HG02852 (cell line): Measurements from ENCODE around the gene CRELD1.

ENCODE experiments used
- ATAC-seq: cut with Tn5 transposase; IDR thresholded peaks from one replicate; pipeline ENCODE4 v1.9.1; 2021; ENCODE audit warnings: mild to moderate bottlenecking, moderate library complexity; ENCODE audit not compliant: unreplicated experiment

The CRELD1 gene

DNA sequence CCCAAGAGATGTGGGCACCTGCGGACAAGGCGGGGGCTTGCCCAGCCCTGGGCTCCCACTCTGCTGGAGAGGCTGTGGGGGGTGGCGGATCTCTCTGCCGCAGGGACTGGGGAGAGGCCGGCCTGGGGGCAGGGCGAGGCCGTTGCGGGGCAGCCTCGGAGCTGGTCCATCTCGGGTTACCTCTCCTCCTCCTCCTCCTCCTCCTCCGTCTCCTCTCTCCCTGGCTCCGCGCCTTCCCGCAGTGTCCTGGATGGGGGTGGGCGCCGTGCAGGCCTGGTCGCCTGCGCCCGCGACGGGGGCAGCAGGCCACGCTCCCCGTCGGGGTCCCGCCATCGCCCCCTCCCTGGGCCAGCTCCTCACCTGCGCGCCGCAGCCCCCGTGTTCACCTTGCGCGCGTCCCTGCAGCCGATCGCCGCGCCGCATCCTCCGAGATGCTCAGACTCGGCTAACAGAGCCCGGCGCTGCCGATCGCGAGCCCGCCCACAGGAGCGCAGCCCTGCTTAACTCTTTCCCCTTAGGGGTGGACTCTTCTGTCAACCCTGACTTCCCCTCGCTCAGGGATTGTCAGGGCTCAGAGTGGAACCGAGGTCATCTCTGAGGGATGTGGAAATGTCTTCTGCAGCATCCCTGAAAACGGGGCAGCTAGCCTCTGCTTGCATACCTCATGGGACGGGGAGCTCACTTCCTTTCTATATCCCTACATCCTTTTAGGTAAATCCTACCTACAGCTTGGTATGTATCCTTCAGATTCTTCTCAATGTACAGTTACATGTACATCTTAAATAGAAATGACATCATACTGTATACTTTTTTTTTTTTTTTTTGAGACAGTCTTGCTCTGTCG lies 18.6 kb downstream of the CRELD1 start, which contains the start of gene PRRT3:
Gene PRRT3 (minus strand): TSS at position 447 of the 844 bp plus-strand sequence. CDS start 2,293 bp downstream, outside the sequence.
- ATAC-seq, result peak; percentile 76

DNA sequence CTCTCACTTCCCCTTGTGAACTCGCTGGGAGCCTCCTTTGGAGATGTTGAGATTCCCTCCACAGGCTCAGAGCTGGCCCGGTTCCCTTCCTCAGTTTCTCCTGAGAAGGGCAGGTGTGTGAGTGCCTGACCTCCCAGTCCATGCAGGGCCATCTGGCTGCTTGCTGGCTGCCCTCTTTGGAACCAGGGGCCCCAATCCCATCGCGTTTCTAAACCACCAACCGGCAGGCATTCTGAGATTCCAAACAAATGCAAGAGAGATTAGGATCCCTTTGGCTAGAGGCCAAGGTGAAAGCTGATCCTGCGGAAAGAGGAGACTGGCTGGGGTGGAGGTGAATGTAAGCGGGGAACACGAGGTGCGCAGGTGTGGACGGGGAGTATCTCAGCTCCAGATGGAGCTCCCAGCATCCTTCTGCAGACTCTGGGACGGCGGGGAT lies 21.5 kb downstream of the CRELD1 start:
- no peak for ATAC-seq

DNA sequence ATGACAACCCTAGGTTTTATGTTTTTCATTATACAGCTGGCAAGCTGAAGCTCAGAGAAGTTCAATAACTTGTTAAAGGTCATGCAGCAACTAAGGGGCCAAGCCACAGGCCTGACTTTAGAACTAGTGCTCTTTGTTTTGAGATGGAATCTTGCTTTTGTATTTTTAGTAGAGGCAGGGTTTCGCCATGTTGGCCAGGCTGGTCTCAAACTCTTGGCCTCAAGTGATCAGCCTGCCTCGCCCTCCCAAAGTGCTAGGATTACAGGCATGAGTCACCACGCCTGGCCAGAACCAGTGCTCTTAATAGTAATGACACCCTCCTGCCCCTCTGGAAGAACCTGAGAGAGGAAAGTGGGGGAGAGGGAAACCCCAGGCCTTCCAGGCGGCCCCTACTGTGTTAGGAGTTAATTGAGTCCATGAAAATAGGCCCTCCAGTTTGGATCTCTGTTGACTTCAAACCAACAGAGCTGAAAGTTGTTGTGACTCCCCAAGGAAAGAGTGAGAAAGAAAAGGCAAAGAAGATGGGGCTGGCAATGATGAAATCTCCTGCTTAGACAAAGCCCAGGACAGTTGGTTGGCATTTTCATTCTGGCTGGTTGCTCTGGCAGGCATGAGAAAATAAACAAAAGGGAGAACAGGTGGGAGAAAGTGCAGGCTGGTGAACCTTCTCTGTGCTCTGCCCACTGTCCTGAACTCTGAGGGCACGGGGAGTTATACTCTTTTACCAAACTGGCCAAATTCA lies 22.1 kb downstream of the CRELD1 start:
- no peak for ATAC-seq

DNA sequence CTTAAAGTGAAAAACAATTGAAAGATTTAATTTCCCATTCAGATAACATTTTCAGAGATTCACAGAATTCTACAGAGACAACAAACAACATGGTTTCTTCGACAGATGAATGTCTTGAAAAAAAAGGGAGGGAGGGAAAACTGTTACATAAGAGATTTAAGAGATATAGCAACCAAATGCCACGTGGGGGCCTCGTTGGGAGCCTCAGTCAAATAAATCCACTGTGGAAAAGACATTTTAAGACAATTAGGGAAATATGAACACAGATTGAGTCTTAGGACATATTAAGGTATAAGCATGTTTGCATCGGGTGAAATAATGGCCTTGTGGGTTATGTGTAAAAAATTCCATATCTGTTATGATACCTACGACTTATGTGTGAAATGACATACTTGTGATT lies 23.6 kb downstream of the CRELD1 start:
- no peak for ATAC-seq

DNA sequence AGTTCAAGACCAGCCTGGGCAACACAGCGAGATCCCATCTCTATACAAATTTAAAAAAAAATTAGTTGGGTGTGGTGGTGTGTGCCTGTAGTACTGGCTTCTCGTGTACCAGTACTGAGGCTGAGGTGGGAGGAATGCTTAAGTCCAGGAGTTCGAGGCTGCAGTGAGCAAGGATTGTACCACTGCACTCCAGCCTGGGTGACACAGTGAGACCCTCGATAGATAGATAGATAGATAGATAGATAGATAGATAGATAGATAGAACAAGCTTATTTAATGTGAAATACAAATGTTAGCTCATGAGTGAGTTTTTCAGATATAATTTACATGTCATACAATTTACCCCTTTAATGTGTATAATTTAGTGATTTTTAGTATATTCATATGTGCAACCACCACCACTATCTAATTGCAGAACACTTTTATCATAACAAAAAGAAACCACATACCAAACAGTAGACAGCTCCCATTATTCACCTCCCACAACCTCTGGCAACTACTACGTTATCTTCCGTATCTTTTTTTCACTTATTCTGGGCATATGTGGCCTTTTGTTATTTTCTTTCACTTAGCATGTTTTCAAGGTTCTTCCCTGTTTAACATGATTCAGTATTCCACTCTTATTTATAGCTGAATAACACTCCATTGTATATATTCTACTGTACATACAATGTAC lies 31.7 kb downstream of the CRELD1 start:
- no peak for ATAC-seq

DNA sequence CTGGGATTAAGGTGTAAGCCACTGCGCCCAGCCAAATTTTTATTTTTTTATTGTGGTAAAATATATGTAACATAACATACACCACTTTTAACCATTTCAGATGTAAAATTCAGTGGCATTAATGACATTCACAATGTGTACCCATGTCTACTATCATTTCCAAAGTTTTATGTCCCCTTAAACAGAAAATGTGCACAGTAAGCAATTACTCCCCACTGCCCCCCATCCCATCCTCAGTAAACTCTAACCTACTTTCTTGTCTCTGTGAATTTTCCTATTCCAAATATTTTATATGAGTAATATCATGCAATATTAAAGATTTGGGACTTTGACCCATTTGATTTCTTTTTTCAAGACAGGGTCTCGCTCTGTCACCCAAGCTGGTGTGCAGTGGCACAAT lies 33.2 kb downstream of the CRELD1 start:
- no peak for ATAC-seq

DNA sequence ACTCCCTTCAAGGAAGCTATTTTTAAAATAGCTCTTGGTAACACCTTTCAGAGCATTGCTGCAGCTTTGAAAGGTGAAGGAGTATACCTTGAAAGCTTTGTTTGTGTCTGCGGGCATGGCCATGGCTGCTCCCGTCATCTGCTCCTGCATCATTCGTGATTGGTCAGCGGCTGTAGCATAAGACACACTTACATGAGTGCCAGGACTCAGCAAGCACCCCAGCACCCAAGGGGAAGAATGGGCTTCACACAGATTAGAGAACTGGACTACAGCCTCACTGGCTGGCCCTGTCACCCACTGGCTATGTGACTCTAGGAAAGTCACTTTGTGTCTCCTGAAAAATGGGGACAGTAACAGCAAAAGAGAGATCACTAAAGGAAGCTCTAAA lies 36.0 kb downstream of the CRELD1 start:
- no peak for ATAC-seq

DNA sequence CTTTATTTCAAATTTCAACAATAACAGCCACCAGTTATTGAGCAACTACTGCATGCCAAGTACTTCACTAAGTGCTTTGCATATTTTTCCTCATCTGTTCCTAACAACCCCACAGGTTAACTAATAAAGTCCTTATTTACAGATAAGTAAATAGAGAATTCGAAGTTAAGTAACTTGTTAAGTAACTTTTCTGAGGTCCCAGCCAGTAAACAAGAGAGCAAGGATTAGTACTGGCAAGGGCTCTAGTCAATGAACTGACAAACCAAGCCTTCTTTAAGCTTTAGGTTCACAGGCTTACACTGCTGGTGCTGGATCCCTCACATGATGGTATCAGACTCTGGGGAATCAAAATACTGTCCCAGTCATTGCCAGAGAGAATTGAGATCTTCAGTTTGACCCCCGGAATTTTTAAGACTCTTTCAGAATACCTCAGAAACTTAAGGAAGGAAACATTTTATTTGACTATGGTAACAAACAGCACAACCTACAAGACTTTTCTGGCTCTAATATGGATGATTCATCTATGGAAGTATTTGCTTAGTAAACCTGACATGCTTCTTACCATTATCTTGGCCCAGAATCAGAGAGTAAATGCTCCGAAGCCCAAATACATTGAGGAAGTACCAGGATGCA lies 36.5 kb downstream of the CRELD1 start:
- no peak for ATAC-seq

DNA sequence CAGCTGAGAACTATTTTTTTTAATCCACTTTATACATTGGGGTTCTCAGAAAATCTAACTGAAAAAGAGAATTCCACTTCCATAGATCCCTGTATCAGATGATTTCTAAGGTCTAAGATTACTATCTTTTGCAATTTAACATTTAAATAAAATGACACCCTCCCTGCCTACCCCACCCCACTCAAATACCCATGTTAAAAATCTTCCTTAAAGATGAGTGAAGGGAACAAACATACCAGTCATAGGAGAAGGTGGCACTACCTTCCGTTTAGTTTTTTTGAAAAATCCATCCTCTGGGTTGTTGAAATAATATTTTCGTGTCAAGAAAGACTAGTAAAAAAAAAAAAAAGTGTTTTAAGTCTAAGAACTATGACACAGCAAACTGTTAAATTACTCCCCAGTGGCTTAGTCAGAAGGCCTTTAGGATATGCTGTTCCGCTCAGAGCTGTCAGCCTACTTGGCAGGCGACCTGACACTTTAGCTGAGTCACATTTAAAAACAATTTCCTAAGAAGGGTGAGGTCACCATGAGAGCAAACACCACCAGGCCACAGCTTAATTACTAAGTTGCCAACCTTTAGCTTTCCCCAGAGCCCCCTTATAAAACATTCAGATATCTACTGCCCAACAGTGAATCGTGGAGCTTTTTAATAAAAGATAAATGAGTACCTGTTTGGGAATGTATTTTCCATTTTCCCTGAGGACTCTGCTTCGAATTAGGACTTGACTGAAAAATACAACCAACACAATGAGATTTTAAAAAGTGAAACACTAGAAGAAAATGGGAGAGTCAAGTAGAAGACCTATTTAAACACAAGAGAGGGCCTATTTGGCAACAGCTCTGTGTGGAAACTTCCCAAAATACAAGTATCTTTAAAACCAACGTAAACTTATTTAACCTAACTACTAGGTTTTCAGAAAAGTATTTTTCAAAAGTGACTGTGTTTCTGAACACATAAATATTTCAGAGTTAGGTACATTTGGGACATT lies 43.4 kb downstream of the CRELD1 start:
- ATAC-seq, result no peak

DNA sequence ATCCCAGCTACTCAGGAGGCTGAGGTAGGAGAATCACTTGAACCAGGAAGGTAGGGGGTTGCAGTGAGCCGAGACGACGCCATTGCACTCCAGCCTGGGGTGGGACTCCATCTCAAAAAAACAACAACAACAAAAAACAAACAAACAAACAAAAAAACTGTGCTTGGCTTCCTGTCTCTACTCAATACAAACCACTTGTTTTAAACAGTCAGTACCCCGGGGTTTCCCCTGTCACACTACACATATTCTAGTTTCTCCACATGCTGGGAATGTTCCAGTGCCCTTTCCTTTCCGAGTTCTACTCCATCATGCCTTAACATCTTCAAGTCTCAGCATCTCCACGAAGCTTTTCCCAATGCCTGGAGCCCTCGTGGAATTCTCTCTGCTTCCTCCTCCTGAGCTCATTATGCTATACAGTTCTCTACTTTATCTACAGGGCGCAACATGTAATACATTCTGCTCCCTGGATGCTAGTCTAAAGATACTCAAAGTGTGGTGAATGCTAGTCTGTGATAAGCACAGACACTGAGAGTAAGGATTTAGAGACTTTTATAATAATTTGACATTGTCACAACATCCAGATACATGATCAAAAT lies 45.2 kb downstream of the CRELD1 start:
- no peak for ATAC-seq

DNA sequence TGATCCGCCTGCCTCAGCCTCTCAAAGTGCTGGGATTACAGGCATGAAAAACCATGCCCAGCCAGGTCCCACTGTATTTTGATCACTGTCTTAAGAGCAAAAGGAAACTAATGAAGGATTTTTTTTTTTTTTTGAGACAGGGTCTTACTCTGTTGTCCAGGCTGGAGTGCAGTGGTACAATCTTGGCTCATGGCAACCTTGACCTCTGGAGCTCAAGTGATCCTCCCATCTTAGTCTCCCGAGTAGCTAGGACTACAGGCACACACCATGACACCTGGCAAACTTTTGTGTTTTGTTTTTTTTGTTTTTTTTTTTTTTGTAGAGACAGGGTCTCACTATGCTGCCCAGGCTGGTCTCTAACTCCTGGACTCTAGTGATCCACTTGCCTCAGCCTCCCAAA lies 46.6 kb downstream of the CRELD1 start:
- no peak for ATAC-seq

DNA sequence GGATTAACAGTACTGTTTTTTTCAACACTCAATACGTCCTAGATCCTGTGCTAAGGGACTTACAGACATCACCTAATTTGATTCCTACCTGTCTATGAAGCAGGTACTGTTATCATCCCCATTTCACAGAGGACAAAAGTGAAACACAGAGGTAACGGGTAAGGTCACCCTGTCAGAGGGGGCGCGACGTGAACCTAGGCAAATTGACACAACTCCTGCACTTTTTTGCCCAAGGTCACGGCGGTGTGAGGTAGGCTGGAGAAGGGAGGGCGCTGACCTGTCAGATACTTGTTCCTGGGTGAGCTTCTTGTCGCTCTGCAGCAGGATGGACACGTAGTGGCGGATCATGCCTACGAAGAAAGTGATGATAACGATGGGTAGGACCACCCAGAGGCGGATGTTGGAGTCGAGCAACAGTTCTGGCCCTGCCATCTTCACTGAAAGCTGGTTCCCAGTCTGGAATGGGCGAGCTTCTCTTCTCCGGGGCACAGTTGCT lies 52.6 kb downstream of the CRELD1 start:
- ATAC-seq, result peak; percentile 34

DNA sequence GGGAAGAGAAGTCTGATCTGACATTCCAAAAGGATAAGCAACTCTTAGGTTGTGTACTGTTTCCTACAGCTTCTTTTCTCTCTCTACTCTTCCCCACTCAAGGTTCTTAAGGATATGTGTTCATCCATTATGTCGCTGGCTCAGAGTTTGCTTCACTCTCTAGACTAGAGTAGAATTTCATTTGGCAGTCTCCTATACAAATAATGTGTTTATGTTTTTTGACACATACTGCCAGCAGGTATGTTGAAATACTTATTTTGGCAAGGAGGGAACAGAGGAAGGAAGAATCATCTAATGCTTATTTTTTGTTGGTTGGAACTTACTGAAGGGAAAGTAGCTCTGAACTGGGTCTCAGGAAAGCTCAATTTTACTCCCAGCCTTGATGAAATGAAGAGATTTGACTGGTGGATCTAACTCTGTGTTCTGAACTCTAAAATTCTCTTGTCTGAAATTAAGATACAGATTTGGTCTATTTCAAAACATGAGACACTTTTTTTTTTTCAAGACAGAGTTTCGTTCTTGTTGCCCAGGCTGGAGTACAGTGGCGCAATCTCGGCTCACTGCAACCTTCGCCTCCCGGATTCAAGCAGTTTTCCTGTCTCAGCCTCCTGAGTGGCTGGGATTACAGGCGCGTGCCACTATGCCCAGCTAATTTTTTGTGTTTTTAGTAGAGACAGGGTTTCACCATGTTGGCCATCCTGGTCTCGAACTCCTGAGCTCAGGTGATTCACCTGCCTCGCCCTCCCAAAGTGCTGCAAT lies 60.6 kb downstream of the CRELD1 start:
- ATAC-seq, result no peak
